DND-41 (cell line): Measurements from ENCODE around the gene SGSM2.

Experiments
- ATAC-seq: fragments of 200-7000 bp; cut with Tn5 transposase; 3 replicates; pipeline ENCODE4 v1.9.1; 2021; ENCODE audit warnings: low read depth; ENCODE audit not compliant: insufficient read depth
- DNase-seq: peaks from one replicate; pipeline ENCODE4 v3.0.0-alpha.2; 2020
- H2AFZ ChIP-seq: 2 replicates; pipeline ENCODE4 v1.6.0; 2012; ENCODE audit warnings: low read depth, low read length
- H3K27ac ChIP-seq: 2 replicates; pipeline ENCODE4 v1.5.1; 2012; ENCODE audit warnings: low read length, inconsistent platforms
- H3K27me3 ChIP-seq: fragments of 200-600 bp; sonication (generic); 2 replicates; pipeline ENCODE4 v1.6.0; 2012; ENCODE audit warnings: low read length, mild to moderate bottlenecking, inconsistent platforms; ENCODE audit not compliant: insufficient read depth, poor library complexity
- H3K36me3 ChIP-seq: 2 replicates; pipeline ENCODE4 v1.5.1; 2012; ENCODE audit warnings: low read length, inconsistent platforms; ENCODE audit not compliant: insufficient read depth
- H3K4me1 ChIP-seq: 2 replicates; pipeline ENCODE4 v1.5.1; 2012; ENCODE audit warnings: mild to moderate bottlenecking, low read length; ENCODE audit not compliant: insufficient read depth
- H3K4me2 ChIP-seq: 2 replicates; pipeline ENCODE4 v1.6.0; 2012; ENCODE audit warnings: mild to moderate bottlenecking, moderate library complexity, low read length, inconsistent platforms; ENCODE audit not compliant: insufficient read depth
- H3K4me3 ChIP-seq, 2 experiments: fragments of 200-600 bp in 1 of 2; shearing (Covaris generic) in 1 of 2; 2 replicates each; pipeline ENCODE4 v1.5.1; 2012 to 2016; ENCODE audit warnings: inconsistent platforms in 2 of 2, low read length in 2 of 2, mild to moderate bottlenecking in 2 of 2, low read depth in 1 of 2, moderate library complexity in 1 of 2
- H3K79me2 ChIP-seq: 2 replicates; pipeline ENCODE4 v1.6.0; 2012; ENCODE audit warnings: low read length, inconsistent platforms; ENCODE audit not compliant: insufficient read depth
- H3K9ac ChIP-seq: 2 replicates; pipeline ENCODE4 v1.6.0; 2012; ENCODE audit warnings: low read depth, mild to moderate bottlenecking, inconsistent platforms, low read length, moderate library complexity
- H3K9me3 ChIP-seq: 2 replicates; pipeline ENCODE4 v1.5.1; 2012; ENCODE audit warnings: low read length, moderate library complexity, mild to moderate bottlenecking, inconsistent platforms; ENCODE audit not compliant: insufficient read depth, severe bottlenecking
- H4K20me1 ChIP-seq: 2 replicates; pipeline ENCODE4 v1.6.0; 2012; ENCODE audit warnings: low read length; ENCODE audit not compliant: insufficient read depth
- EZH2 ChIP-seq: IDR thresholded peaks from 3 replicates; pipeline ENCODE4 v1.6.1; 2012; ENCODE audit warnings: borderline replicate concordance, low read depth, mild to moderate bottlenecking, moderate library complexity, low read length, inconsistent platforms; ENCODE audit not compliant: severe bottlenecking
- TF ChIP-seq, protein P1 (sequence below): IDR thresholded peaks from 2 replicates; pipeline ENCODE4 v1.5.1; 2012; ENCODE audit warnings: borderline replicate concordance, low read length, moderate library complexity, mild to moderate bottlenecking; ENCODE audit not compliant: poor library complexity, severe bottlenecking; ENCODE audit errors: extremely low read depth

SGSM2 gene

DNA sequence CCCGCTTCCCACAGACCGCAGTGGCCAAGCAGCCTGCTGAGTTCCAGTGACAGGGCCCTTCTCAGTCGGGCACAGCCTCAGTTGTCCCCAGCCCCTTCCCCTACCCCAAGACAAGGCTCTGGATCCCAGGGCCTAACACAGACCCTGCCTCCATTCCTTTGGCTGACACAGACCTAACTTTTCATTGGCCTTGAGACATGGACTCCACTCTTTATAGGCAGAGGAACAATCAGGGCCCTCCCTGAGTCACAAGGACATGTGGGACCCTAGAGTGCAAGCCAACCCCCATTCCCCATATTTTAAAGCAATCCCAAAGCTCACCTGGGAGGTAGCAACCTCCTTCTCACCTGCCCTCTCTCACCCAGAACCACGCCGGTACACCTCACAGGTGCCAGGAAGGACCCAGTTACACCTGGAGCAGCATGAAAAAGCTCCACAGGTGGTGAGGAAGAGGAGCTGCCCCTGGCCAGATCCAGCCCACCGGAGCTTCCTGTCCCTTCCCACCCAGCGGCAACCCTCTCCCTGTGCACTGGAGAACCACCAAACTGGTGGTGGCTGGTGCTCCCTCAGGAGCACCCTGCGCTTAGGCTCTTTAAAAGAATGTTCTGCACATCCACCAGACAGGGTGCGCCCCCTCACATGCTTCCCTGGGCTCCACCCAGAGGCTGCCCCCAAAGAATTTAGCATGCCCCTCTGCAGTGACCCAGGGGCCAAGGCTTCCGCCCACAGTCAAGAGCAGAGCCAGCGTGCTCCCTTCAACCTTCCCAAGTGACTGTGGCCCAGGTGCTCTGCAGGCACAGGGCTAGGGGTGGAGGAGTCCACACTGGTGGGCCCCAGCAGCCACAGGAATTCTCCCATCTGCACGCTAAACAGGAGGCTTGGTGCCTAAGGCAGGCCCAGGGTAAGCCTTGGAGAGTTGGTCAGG, 60.2 kb downstream of the SGSM2 start:
- peaks cover 42% of the 10 kb centered on the region for H3K4me1 ChIP-seq
- no peak for ATAC-seq

GRCh38 chr17:2398182-2398581, 60.9 kb downstream of the SGSM2 start:
- no peak overlapping the region for H2AFZ ChIP-seq
- H3K27me3 ChIP-seq = no peaks in the 10 kb centered on the region
- TF ChIP-seq, protein P1, sequence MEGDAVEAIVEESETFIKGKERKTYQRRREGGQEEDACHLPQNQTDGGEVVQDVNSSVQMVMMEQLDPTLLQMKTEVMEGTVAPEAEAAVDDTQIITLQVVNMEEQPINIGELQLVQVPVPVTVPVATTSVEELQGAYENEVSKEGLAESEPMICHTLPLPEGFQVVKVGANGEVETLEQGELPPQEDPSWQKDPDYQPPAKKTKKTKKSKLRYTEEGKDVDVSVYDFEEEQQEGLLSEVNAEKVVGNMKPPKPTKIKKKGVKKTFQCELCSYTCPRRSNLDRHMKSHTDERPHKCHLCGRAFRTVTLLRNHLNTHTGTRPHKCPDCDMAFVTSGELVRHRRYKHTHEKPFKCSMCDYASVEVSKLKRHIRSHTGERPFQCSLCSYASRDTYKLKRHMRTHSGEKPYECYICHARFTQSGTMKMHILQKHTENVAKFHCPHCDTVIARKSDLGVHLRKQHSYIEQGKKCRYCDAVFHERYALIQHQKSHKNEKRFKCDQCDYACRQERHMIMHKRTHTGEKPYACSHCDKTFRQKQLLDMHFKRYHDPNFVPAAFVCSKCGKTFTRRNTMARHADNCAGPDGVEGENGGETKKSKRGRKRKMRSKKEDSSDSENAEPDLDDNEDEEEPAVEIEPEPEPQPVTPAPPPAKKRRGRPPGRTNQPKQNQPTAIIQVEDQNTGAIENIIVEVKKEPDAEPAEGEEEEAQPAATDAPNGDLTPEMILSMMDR = no peak
- TF ChIP-seq EZH2 = no peak
- peak overlapping the region; percentile 64; the same call in 1 of the 2 replicates for H3K9ac ChIP-seq
- peak overlapping the region; percentile 83 for H3K4me2 ChIP-seq
- ATAC-seq = no peak
- no peaks in the 10 kb centered on the region; the same call in 1 of the 2 replicates for H3K36me3 ChIP-seq
- H4K20me1 ChIP-seq = peaks cover 49% of the 10 kb centered on the region
- no peak for DNase-seq
- peak overlapping the region in 1 of 2 experiments; percentile 50; a peak in 2 of 4 replicates for H3K4me3 ChIP-seq
- peaks cover 49% of the 10 kb centered on the region for H3K4me1 ChIP-seq
- peak overlapping the region; percentile 33; the same call in 1 of the 2 replicates for H3K27ac ChIP-seq
- peaks cover 49% of the 10 kb centered on the region for H3K79me2 ChIP-seq
- no peaks in the 10 kb centered on the region for H3K9me3 ChIP-seq

More for the DNA sequence above, 60.2 kb downstream of the SGSM2 start:
- no peak overlapping the region for H3K9ac ChIP-seq
- H4K20me1 ChIP-seq = peaks cover 49% of the 10 kb centered on the region
- no peak overlapping the region for H2AFZ ChIP-seq
- no peak overlapping the region for H3K4me3 ChIP-seq
- TF ChIP-seq EZH2 = no peak
- TF ChIP-seq, protein P1 = no peak
- no peaks in the 10 kb centered on the region; the same call in 1 of the 2 replicates for H3K36me3 ChIP-seq
- H3K27me3 ChIP-seq = no peaks in the 10 kb centered on the region
- H3K9me3 ChIP-seq = no peaks in the 10 kb centered on the region
- peak overlapping the region; percentile 83 for H3K4me2 ChIP-seq
- H3K79me2 ChIP-seq = peaks cover 49% of the 10 kb centered on the region
- H3K27ac ChIP-seq = no peak overlapping the region
- no peak for DNase-seq

GRCh38 chr17:2398655-2399571, 61.6 kb downstream of the SGSM2 start:
- Histone ChIP-seq H3K36me3 (no peaks in the 10 kb centered on the region; the same call in 1 of the 2 replicates), H3K27me3 (no peaks in the 10 kb centered on the region), H4K20me1 (peaks cover 49% of the 10 kb centered on the region), H3K27ac (peak overlapping the region; percentile 75), H3K9me3 (no peaks in the 10 kb centered on the region), H3K79me2 (peaks cover 49% of the 10 kb centered on the region), H3K4me3 (peak overlapping the region; percentile 86 to 87; a peak in 3 of 4 replicates), H3K4me1 (peaks cover 47% of the 10 kb centered on the region), H2AFZ (peak overlapping the region; percentile 38), H3K9ac (peak overlapping the region; percentile 64), H3K4me2 (peak overlapping the region; percentile 83)
- ATAC-seq (peak; percentile 27), DNase-seq (peak; percentile 80)
- no peak for TF ChIP-seq EZH2
- TF ChIP-seq, protein P1 = no peak
